Testis (tissue), 3 donors: Measurements from ENCODE around the gene SLC9A9. TPM values are rescaled to one million over a fixed set of nuclear protein-coding genes. Genes with fewer than 3 reads are reported as not detected.
"Not testable (repeated sequence)": the region's sequence is repeated elsewhere in the genome, so short reads cannot be mapped to it uniquely, and the experiment has no call there.

ENCODE experiments used
- DNase-seq: peaks from one replicate; pipeline ENCODE4 v3.0.0-alpha.2; 2019
- H3K27ac ChIP-seq, 2 donors: fragments of 200-600 bp; sonication (generic); one replicate each; pipeline ENCODE4 v1.5.1; 2019
- H3K27me3 ChIP-seq: fragments of 200-600 bp; sonication (generic); one replicate; pipeline ENCODE4 v1.5.1; 2019
- H3K36me3 ChIP-seq: fragments of 200-600 bp; sonication (generic); one replicate; pipeline ENCODE4 v1.5.1; 2017; ENCODE audit warnings: low read depth; ENCODE audit errors: missing control alignments
- H3K4me1 ChIP-seq: fragments of 200-600 bp; sonication (generic); one replicate; pipeline ENCODE4 v1.5.1; 2019
- H3K4me3 ChIP-seq, 2 donors: fragments of 200-600 bp; sonication (generic); one replicate each; pipeline ENCODE4 v1.5.1; 2017 to 2019
- H3K9me3 ChIP-seq: fragments of 200-600 bp; sonication (generic); one replicate; pipeline ENCODE4 v1.5.1; 2017
- POLR2A ChIP-seq: fragments of 450-650 bp; IDR thresholded peaks from one replicate; pipeline ENCODE4 v1.6.1; 2017; ENCODE audit warnings: antibody characterized with exemption, mild to moderate bottlenecking, moderate library complexity
- WGBS, 2 donors: methylation state at CpG; one replicate each; pipeline ENCODE4 v1.1.5; 2018; 5-methylcytosine and 5-hydroxymethylcytosine counted together
- intact Hi-C: fragments of 100-400 bp; cut with DNase I; formaldehyde crosslinking; loops from one replicate; pipeline ENCODE4 v1.15.1; 2023; ENCODE audit warnings: low total_unique reads
- polyA plus RNA-seq: library from polyadenylated mRNA; stranded (reverse); fragments of 350-450 nt; fragmentation: Illumina TruSeq; extraction: RNeasy Lipid Tissue Mini Kit (QIAGEN cat#74804); gene quantifications from one replicate; pipeline ENCODE4 v1.2.3, GENCODE V29; 2014; ENCODE audit warnings: low read depth, low replicate concordance; ENCODE audit not compliant: insufficient read depth
- total RNA-seq, 2 donors: library from RNA; depleted of rRNA; stranded (reverse); fragments of >200 nt; gene quantifications; one replicate each; pipeline ENCODE4 v1.2.3, GENCODE V29; 2016
- TF ChIP-seq, protein P1 (sequence below), 3 experiments: fragments of 450-650 bp in 2 of 3; fragments of 200-600 bp in 1 of 3; sonication (generic) in 1 of 3; IDR thresholded peaks; one replicate each; pipeline ENCODE4 v1.5.1; 2016 to 2019; ENCODE audit warnings: antibody characterized with exemption in 3 of 3, mild to moderate bottlenecking in 2 of 3, moderate library complexity in 1 of 3

The SLC9A9 gene
- total and polyA plus RNA-seq, 3 donors from 2014 or later = 2.7 to 6.6 (median 4.3) TPM

DNA sequence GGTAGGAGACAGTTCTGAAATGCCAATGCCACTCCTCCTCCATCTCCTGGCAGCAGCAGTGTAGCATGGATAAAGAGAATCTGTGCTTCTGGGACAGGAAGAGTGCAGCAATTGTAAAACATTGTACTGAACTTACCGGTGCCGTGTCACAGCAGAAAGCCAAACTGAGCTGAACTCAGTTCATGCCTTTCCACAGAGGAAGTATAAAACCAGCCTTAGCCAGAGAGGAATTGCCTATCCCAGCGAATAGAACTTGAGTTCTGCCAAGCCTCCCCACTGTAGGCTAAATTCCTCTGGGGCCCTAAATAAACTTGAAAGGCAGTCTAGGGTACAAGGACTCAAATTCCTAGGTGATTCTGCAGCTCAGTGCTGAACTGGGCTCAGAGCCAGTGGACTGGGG, 148.8 kb downstream of the SLC9A9 start:
- TF ChIP-seq, protein P1, sequence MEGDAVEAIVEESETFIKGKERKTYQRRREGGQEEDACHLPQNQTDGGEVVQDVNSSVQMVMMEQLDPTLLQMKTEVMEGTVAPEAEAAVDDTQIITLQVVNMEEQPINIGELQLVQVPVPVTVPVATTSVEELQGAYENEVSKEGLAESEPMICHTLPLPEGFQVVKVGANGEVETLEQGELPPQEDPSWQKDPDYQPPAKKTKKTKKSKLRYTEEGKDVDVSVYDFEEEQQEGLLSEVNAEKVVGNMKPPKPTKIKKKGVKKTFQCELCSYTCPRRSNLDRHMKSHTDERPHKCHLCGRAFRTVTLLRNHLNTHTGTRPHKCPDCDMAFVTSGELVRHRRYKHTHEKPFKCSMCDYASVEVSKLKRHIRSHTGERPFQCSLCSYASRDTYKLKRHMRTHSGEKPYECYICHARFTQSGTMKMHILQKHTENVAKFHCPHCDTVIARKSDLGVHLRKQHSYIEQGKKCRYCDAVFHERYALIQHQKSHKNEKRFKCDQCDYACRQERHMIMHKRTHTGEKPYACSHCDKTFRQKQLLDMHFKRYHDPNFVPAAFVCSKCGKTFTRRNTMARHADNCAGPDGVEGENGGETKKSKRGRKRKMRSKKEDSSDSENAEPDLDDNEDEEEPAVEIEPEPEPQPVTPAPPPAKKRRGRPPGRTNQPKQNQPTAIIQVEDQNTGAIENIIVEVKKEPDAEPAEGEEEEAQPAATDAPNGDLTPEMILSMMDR (IDR thresholded peaks at IDR 0.05) = no peak
- TF ChIP-seq POLR2A = no peak
- DNase-seq = no peak
- intact Hi-C loops = no loop called here
- no peaks in the 10 kb centered on the region for H3K36me3 ChIP-seq
- 56% methylated on average over 3 of the region's 3 CpGs for WGBS, 2 donors
- no peaks in the 10 kb centered on the region for H3K4me1 ChIP-seq
- no peak overlapping the region for H3K4me3 ChIP-seq
- H3K9me3 ChIP-seq = no peaks in the 10 kb centered on the region
- H3K27me3 ChIP-seq = no peaks in the 10 kb centered on the region
- no peak overlapping the region for H3K27ac ChIP-seq

DNA sequence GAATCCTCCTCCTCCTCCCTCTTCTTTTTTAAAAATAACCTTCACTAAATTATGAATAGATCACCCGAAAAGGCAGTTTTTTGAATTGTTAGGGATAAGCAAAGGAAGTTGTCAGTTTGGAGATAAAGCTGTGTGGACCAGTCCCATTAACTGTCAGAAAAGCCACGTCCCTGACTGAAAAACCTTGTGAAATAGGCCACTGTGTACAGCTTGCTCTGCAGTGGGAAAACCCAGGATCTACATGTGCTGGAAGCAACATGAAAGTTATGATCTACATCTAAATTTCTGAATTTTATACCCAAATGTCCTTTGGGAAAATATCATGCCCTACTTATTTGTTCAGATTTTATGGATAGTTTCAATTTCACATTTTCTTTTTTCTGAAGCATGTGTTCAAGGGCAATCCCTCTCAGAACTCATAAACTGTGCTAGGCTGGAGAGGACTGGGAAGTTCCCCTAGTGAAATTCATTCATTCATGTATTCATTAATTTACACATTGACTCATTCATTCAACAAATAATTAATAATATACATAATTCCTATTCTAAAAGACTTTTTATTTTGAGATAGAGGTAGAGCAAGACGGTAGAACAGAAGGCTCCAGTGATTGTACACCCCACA, 149.5 kb downstream of the SLC9A9 start:
- Histone ChIP-seq H3K9me3 (no peaks in the 10 kb centered on the region), H3K36me3 (no peaks in the 10 kb centered on the region), H3K27ac (no peak overlapping the region), H3K27me3 (no peaks in the 10 kb centered on the region), H3K4me3 (no peak overlapping the region), H3K4me1 (no peaks in the 10 kb centered on the region)
- no peak for TF ChIP-seq POLR2A
- TF ChIP-seq, protein P1 (IDR thresholded peaks at IDR 0.05) = no peak
- 42 to 56% methylated on average over 3 of the region's 3 CpGs for WGBS, 2 donors
- intact Hi-C loops = no loop called here
- DNase-seq = no peak

DNA sequence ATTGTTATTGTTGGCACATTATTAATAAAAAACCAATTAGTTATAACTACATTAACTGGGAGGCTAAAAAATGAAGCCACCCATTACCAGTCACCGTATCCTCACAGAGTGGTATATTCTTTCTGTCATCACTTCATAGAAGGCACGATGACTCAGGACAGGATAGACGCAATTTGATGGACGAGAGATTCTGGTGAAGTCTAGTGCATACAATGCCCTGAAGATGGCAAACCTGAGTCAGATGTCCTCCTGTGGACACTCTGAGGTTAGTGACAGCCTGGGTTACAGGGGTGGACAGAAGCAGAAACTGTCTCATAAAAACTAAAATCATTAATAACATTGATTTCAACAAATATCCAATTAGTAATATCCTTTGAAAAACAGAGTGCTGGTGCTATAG, 150.3 kb downstream of the SLC9A9 start:
- no peaks in the 10 kb centered on the region for H3K4me1 ChIP-seq
- no peak overlapping the region for H3K27ac ChIP-seq
- intact Hi-C loops = no loop called here
- no peak overlapping the region for H3K4me3 ChIP-seq
- no peak for DNase-seq
- H3K27me3 ChIP-seq = no peaks in the 10 kb centered on the region
- no peaks in the 10 kb centered on the region for H3K36me3 ChIP-seq
- no peaks in the 10 kb centered on the region for H3K9me3 ChIP-seq
- no peak for TF ChIP-seq POLR2A
- TF ChIP-seq, protein P1 (IDR thresholded peaks at IDR 0.05) = no peak
- 94 to 96% methylated on average over 4 of the region's 4 CpGs for WGBS, 2 donors

DNA sequence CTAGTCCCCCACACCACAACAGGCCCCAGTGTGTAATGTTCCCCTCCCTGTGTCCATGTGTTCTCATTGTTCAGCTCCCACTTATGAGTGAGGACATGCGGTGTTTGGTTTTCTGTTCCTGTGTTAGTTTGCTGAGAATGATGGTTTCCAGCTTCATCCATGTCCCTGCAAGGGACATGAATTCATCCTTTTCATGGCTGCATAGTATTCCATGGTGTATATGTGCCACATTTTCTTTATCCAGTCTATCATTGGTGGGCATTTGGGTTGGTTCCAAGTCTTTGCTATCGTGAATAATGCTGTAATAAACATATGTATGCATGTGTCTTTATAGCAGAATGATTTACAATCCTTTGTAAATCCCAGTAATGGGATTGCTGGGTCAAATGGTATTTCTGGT, 152.9 kb downstream of the SLC9A9 start:
- not testable (repeated sequence) for H3K9me3 ChIP-seq, H3K36me3 ChIP-seq
- 87 to 94% methylated on average over 2 of the region's 2 CpGs for WGBS, 2 donors

DNA sequence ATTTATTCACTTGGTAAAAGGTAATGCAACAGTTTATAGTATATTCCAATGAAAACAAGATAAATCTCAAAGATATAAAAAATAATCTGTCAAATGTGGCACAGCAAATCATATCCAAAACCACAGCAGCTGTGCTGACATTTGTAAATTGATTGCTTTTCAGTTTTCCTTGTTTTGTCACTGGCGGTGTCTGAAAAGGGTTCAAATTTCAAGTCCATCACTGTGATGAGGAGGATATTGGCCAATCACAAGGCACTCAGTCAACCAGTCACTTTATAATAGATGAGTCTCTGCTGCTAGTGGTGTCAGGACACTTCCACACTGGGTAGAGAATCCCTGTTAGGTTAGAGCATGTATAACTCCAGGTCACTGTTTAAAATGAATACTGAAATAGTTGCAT, 154.8 kb downstream of the SLC9A9 start:
- Histone ChIP-seq H3K27ac (no peak overlapping the region), H3K27me3 (no peaks in the 10 kb centered on the region), H3K9me3 (no peaks in the 10 kb centered on the region), H3K36me3 (no peaks in the 10 kb centered on the region), H3K4me3 (no peak overlapping the region), H3K4me1 (no peaks in the 10 kb centered on the region)
- TF ChIP-seq POLR2A = no peak
- TF ChIP-seq, protein P1 (IDR thresholded peaks at IDR 0.05) = no peak
- DNase-seq = no peak
- 95 to 100% methylated on average over 1 of the region's 1 CpG for WGBS, 2 donors
- intact Hi-C loops = no loop called here

More for the DNA sequence above, 152.9 kb downstream of the SLC9A9 start:
- H3K27ac ChIP-seq, H3K27me3 ChIP-seq, DNase-seq, H3K4me1 ChIP-seq, H3K4me3 ChIP-seq, intact Hi-C loops: not testable (repeated sequence)
